IPS-18c (cell line): ENCODE data around the gene SMIM12.

ENCODE experiments used
- H3K4me3 ChIP-seq: 2 replicates; pipeline ENCODE4 v1.7.0; 2013; ENCODE audit warnings: low read depth, mild to moderate bottlenecking, low read length, moderate library complexity; ENCODE audit not compliant: insufficient read depth
- H3K9me3 ChIP-seq: one replicate; pipeline ENCODE4 v1.6.1; 2013; ENCODE audit warnings: mild to moderate bottlenecking, low read length, moderate library complexity; ENCODE audit not compliant: control insufficient read depth, insufficient read depth

Gene SMIM12

DNA sequence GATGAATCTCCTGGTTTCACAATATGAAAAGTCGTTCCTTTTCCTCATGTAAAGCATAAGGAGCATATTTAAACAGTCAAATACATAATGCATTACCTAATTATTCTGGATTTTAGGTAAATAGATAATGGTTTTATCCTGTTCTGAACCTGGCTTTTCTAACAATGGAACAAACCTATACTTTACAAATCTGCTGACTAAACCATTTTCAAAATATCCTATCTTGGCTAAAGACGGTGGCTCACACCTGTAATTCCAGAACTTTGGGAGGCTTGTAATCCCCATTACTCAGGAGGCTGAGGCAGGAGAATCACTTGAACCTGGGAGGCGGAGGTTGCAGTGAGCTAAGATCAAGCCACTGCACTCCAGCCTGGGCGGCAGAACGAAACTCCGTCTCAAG lies 2.9 kb downstream of the SMIM12 start:
- Histone ChIP-seq H3K9me3 (no peaks in the 10 kb centered on the region), H3K4me3 (no peak overlapping the region)

DNA sequence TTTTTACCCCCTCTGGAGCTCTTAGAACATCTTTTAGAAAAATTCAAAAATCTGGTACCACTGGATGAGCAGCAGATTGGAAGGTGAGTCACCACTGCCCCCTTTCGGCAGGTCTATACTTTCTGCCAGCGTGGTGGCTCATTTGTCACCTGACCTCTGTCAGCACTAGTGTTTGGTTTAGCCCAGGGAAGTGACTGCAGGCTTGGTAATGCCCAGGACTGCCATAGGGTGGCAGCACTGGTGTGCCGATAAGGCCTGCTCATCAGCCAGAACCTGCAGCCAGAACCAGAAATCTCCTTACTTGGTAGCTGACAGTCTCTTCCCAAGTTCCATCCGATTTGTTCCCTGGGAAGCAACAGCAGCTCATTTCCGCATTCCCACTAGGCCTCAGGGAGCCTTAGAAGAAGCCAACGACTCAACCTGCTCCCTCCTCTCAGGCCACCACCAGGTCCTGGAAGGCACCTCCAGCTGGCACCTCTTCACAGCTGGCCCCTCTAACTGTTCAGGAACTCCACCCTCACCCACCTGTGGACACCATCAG lies 6.8 kb downstream of the SMIM12 start:
- Histone ChIP-seq H3K4me3 (no peak overlapping the region), H3K9me3 (no peaks in the 10 kb centered on the region)

GRCh38 chr1:34851431-34852105 lies 8.0 kb downstream of the SMIM12 start:
- H3K4me3 ChIP-seq = no peak overlapping the region

GRCh38 chr1:34850382-34850781 lies 9.2 kb downstream of the SMIM12 start:
- Histone ChIP-seq H3K4me3 (no peak overlapping the region), H3K9me3 (no peaks in the 10 kb centered on the region)

More at GRCh38 chr1:34851431-34852105, 8.0 kb downstream of the SMIM12 start:
- no peaks in the 10 kb centered on the region for H3K9me3 ChIP-seq

DNA sequence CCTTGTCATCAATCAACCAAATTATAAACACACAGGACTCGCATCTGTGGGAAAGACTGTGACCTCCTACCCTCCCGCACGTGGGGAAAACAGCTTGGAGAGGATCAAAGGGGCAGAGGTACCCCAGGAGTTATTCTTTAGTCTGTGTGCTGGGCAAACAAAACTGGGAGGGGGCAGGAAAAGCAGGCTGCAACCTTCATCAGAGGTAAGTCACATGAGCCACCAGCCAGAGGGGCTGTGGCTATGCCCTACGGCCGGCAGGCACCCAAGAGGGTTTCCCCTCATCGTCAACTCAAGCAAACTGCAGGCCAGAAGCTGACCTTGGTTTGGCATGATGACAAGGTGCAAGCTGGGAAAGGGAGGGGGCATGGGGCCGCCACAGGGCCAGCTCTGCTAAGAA lies 12.5 kb downstream of the SMIM12 start:
- Histone ChIP-seq H3K4me3 (no peak overlapping the region), H3K9me3 (no peaks in the 10 kb centered on the region)

DNA sequence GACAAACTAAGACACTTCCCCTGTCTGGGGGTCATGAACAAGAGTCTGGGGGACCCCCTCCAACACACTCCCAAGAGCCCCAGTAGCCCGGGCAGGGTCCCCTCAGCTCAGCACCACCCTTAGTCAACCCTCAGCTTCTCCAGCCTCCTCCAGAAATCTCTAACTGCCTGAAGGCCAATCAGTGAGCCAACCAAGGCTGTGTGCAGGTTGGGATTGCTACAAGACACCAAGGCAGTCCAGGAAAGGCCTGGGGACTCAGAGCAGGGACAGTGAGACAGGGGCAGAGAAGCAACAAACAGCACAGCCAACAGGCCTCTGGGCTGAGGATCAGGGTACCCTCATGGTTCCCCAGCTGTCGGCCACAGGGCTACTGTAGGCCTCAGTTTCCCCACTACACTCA lies 13.3 kb downstream of the SMIM12 start:
- H3K4me3 ChIP-seq = no peak overlapping the region
- H3K9me3 ChIP-seq = no peaks in the 10 kb centered on the region

DNA sequence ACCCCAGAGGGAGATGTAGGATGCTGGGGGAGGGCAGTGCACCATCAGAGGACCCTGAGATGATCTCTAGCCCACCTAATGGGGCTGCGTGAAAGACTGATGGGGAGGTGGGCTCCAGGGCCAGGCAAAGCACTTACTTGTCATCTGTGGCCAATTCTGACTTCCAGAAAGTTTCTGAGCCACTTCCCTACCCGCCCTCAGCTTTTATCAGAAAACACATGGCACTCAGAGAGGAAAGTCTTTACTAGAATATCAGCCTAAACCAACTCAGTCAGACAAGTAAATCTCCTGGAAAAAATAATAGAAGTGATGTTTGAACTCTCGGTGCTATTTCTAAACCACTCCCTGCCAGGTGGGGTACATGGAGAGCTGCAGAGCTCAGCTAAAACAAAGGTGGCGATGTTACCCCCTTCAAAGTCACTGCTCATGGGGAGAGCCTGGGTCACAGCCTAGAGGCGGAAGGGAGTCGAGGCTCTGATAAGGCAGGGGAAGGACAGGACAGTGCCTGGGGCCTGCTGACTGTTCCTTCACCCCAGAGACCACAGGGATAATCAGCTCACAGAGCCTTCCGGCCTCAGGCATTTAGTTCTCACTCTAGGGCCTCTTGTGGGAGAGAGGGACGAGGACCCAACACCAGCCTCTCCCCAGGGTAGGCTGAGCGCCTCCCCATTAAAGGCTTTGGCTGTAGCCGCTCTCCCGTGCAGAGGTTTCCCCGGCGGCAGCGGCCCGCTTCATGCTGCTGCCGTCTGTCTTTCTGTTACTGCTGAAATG lies 14.2 kb downstream of the SMIM12 start:
- Histone ChIP-seq H3K4me3 (no peak overlapping the region), H3K9me3 (no peaks in the 10 kb centered on the region)

- Histone ChIP-seq H3K4me3 (no peak overlapping the region), H3K9me3 (no peaks in the 10 kb centered on the region)
Observed at GRCh38 chr1:34844252-34844634, 15.3 kb downstream of the SMIM12 start.

- Histone ChIP-seq H3K9me3 (no peaks in the 10 kb centered on the region), H3K4me3 (no peak overlapping the region)
Observed at GRCh38 chr1:34843392-34844251, 15.9 kb downstream of the SMIM12 start.

- no peaks in the 10 kb centered on the region for H3K9me3 ChIP-seq
- H3K4me3 ChIP-seq = no peak overlapping the region
Observed at GRCh38 chr1:34842952-34843371, 16.6 kb downstream of the SMIM12 start.

- no peaks in the 10 kb centered on the region for H3K9me3 ChIP-seq
- H3K4me3 ChIP-seq = no peak overlapping the region
Observed at GRCh38 chr1:34842073-34842472, 17.5 kb downstream of the SMIM12 start.

DNA sequence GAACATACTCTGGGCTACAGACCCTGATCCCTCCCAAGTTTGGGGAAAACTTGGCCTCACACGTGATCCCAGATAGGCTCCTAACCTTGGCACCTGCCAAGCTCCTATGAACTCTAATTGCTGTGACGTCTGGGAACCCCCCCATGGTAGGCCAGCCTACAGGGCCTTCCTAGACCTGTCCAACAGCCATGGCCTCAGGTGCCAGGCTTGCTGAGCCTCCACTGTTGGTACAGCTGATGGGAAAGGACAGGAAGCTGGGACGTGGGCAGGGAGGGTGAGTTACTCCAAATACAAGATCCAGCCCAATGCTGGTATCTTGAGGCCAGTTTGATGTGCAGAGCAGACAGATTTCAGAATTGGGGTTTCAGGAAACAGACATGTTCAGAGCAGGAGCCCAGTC lies 19.1 kb downstream of the SMIM12 start:
- Histone ChIP-seq H3K4me3 (no peak overlapping the region), H3K9me3 (no peaks in the 10 kb centered on the region)

- Histone ChIP-seq H3K4me3 (no peak overlapping the region), H3K9me3 (no peaks in the 10 kb centered on the region)
Observed at GRCh38 chr1:34839526-34840305, 19.8 kb downstream of the SMIM12 start.

- H3K4me3 ChIP-seq = no peak overlapping the region
- H3K9me3 ChIP-seq = no peaks in the 10 kb centered on the region
Observed at GRCh38 chr1:34833711-34834110, 25.8 kb downstream of the SMIM12 start.

- Histone ChIP-seq H3K9me3 (no peaks in the 10 kb centered on the region), H3K4me3 (no peak overlapping the region)
Observed at GRCh38 chr1:34831721-34832246, 27.8 kb downstream of the SMIM12 start.

GRCh38 chr1:34829250-34829649 lies 30.3 kb downstream of the SMIM12 start:
- Histone ChIP-seq H3K4me3 (no peak overlapping the region), H3K9me3 (no peaks in the 10 kb centered on the region)

DNA sequence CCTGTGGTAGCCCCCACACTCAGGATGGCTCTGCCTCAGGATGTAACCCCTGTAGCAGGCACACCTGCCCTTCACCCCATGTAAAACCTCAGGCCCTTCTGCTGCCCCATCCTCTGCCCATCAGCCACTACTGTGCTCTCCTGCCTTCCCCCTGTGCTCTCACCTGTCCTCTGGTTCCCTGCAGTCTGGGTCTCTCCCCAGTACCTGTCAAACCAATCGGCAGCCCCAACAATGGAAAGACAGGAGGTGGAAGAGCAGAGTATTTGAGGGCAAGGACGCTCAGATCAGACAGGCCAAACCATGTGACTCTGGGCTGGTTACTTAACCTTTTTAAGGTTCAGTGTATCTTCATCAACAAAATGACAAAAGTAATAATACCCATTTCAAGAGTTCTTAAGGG lies 30.9 kb downstream of the SMIM12 start:
- H3K4me3 ChIP-seq = no peak overlapping the region
- no peaks in the 10 kb centered on the region for H3K9me3 ChIP-seq
